Measurements from ENCODE around the gene NR3C2.

NR3C2 gene

DNA sequence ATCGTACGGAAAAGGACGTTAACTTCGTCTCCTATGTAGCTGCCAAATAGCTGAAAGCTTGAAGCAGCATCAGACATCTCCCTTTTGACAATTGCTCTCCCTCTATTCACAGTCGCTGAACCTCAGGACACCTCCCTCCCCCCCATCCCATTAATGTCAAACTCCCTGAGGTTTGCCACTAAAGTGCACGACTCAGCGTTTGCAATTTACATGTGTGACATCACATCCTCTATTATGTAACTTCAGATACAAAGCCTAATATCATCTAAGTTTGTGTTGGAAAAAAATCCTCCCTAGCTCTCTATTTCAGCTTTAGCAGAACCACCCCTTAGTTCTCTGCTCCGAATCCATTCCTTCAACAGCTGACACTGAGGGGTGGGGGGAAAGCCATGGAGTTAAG lies 5.5 kb upstream of the NR3C2 start:
- Histone ChIP-seq H3K4me1 (ENCODE audit: control insufficient read depth, insufficient read depth, low read length, poor library complexity, severe bottlenecking) (peaks cover 8% of the 10 kb centered on the region), H3K36me3 (ENCODE audit: control insufficient read depth, insufficient read depth, low read length) (no peaks in the 10 kb centered on the region), H3K9me3 (ENCODE audit: control insufficient read depth, low read length) (no peaks in the 10 kb centered on the region), H3K27ac (ENCODE audit: insufficient read depth, low read length, poor library complexity, severe bottlenecking) (peak overlapping the region; percentile 46), H3K27me3 (replicated peaks; ENCODE audit: control insufficient read depth, insufficient read depth, low read length, poor library complexity, severe bottlenecking) (no peaks in the 10 kb centered on the region), H3K4me3 (ENCODE audit: insufficient read depth, low read depth, low read length, poor library complexity, severe bottlenecking) (no peak overlapping the region)
- peak in 2 of 3 donors; percentile 22 to 39 for DNase-seq

DNA sequence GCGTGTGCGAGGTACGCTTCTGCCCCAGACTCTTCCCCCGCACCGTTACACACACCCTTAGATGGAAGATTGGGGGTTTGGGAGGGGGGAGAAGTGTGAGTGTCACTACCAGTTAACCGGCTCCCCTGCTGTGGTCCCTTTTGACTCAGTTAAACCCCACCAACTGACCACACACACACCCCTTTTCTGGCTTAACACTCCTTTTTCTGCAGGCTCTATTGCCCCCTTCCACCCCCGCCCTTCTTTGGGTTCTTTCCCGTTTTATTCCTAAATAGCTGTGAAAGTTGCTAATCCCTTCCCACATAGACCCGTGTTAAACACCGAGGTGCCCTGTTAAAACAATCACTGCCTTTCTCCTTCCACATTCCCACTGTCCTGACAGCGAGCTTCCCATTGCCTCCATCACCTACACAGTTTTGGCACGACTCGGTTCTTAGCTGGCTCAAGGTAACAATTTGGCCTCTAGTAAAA lies 3.7 kb upstream of the NR3C2 start:
- peak overlapping the region; percentile 99 for H3K4me3 ChIP-seq (ENCODE audit: insufficient read depth, low read depth, low read length, poor library complexity, severe bottlenecking)
- no peaks in the 10 kb centered on the region for H3K27me3 ChIP-seq (replicated peaks; ENCODE audit: control insufficient read depth, insufficient read depth, low read length, poor library complexity, severe bottlenecking)
- DNase-seq = no peak
- peaks cover 8% of the 10 kb centered on the region for H3K4me1 ChIP-seq (ENCODE audit: control insufficient read depth, insufficient read depth, low read length, poor library complexity, severe bottlenecking)
- H3K9me3 ChIP-seq (ENCODE audit: control insufficient read depth, low read length) = no peaks in the 10 kb centered on the region
- no peaks in the 10 kb centered on the region for H3K36me3 ChIP-seq (ENCODE audit: control insufficient read depth, insufficient read depth, low read length)
- peak overlapping the region; percentile 98 for H3K27ac ChIP-seq (ENCODE audit: insufficient read depth, low read length, poor library complexity, severe bottlenecking)

DNA sequence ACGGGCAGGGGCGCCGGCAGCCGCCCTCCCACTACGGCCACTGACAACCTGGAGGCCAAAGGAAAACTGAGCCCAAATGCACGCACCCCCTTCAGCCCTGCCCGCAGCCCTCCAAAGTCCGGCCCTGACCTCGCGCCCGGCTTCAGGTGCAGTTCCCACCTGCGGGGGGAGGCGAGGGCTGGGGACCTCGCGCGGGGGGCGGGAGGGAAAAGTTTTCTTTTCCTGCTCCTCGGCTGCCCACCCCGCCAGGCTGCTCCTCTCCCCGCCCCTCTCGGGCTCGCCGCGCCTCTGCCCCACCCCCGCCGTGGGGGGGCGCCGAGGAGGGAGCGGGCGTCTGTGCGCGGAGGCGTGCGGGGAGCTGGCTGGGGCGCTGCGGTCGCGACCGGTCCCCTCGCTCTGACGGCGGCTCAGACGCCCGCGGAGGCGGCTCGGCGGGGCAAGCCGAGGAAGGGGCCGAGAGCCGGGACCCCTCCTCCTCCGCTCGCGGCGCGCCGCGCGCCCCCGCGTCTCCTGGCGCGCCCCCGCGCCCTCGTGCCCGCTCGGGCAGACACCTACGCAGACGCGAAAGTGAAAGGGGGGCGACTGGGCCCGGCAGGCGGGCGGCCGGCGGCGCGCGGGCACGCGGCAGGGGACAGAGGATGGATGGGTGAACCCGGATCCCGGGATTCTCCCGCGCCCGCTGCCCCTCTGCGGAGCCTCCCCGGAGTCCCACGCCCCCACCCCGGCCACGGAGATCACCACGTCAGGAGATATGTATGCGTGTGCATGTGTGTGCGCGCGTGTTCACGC lies 3.1 kb upstream of the NR3C2 start:
- Histone ChIP-seq H3K27me3 (replicated peaks; ENCODE audit: control insufficient read depth, insufficient read depth, low read length, poor library complexity, severe bottlenecking) (no peaks in the 10 kb centered on the region), H3K36me3 (ENCODE audit: control insufficient read depth, insufficient read depth, low read length) (no peaks in the 10 kb centered on the region), H3K27ac (ENCODE audit: insufficient read depth, low read length, poor library complexity, severe bottlenecking) (peak overlapping the region; percentile 98), H3K4me1 (ENCODE audit: control insufficient read depth, insufficient read depth, low read length, poor library complexity, severe bottlenecking) (peaks cover 8% of the 10 kb centered on the region), H3K4me3 (ENCODE audit: insufficient read depth, low read depth, low read length, poor library complexity, severe bottlenecking) (peak overlapping the region; percentile 99), H3K9me3 (ENCODE audit: control insufficient read depth, low read length) (no peaks in the 10 kb centered on the region)
- DNase-seq = peak; percentile 67 to 72 (median 70)

GRCh38 chr4:148444296-148445070 lies 2.3 kb upstream of the NR3C2 start:
- H3K27ac ChIP-seq (ENCODE audit: insufficient read depth, low read length, poor library complexity, severe bottlenecking) = peak overlapping the region; percentile 98
- no peaks in the 10 kb centered on the region for H3K27me3 ChIP-seq (replicated peaks; ENCODE audit: control insufficient read depth, insufficient read depth, low read length, poor library complexity, severe bottlenecking)
- H3K9me3 ChIP-seq (ENCODE audit: control insufficient read depth, low read length) = no peaks in the 10 kb centered on the region
- H3K4me1 ChIP-seq (ENCODE audit: control insufficient read depth, insufficient read depth, low read length, poor library complexity, severe bottlenecking) = peaks cover 13% of the 10 kb centered on the region
- H3K4me3 ChIP-seq (ENCODE audit: insufficient read depth, low read depth, low read length, poor library complexity, severe bottlenecking) = peak overlapping the region; percentile 99
- peak; percentile 27 to 45 (median 32) for DNase-seq
- H3K36me3 ChIP-seq (ENCODE audit: control insufficient read depth, insufficient read depth, low read length) = no peaks in the 10 kb centered on the region

DNA sequence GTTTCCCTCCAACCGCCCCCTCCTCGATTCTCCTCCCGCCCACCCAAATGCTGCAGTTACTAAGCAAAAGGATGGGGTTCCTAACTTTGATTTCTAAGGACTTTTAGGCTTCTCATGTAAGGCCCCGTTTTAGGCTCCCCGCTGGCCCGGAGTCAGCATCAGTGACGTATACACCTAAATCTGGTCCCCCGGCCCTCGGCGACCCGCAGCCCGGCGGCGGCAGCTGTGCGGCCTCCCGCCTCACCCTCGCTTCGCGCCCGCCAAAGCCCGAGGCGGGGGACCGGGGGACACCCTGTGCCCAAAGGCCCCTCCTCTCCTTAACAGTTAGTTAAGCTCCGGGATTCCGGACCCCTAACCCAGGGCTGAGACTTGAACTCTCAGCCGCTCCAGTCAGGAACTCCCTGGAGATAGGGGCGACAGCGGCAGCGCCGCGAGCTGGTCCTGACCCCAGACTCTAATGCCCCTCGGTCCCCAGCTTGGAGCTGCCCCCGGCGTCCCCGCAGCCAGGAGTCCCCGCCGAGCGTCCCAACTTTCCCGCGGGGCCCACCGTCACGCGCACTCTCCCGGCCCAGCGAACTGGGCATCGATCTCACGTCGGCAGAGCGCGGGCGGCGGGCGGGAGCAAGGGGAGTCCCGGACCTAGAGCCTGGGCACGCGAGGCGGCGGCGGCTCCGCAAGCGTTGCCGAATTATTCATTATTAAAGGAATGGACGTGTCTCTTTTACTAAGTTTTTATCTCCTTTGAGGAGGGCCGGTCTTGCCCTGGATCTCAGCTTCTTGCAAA lies 1.5 kb upstream of the NR3C2 start:
- Histone ChIP-seq H3K27me3 (replicated peaks; ENCODE audit: control insufficient read depth, insufficient read depth, low read length, poor library complexity, severe bottlenecking) (no peaks in the 10 kb centered on the region), H3K36me3 (ENCODE audit: control insufficient read depth, insufficient read depth, low read length) (no peaks in the 10 kb centered on the region), H3K4me3 (ENCODE audit: insufficient read depth, low read depth, low read length, poor library complexity, severe bottlenecking) (peak overlapping the region; percentile 99), H3K9me3 (ENCODE audit: control insufficient read depth, low read length) (no peaks in the 10 kb centered on the region), H3K27ac (ENCODE audit: insufficient read depth, low read length, poor library complexity, severe bottlenecking) (peak overlapping the region; percentile 98), H3K4me1 (ENCODE audit: control insufficient read depth, insufficient read depth, low read length, poor library complexity, severe bottlenecking) (peaks cover 17% of the 10 kb centered on the region)
- DNase-seq = peak; percentile 4 to 27 (median 14)

- no peaks in the 10 kb centered on the region for H3K36me3 ChIP-seq (ENCODE audit: control insufficient read depth, insufficient read depth, low read length)
- no peaks in the 10 kb centered on the region for H3K9me3 ChIP-seq (ENCODE audit: control insufficient read depth, low read length)
- H3K4me3 ChIP-seq (ENCODE audit: insufficient read depth, low read depth, low read length, poor library complexity, severe bottlenecking) = peak overlapping the region; percentile 99
- H3K4me1 ChIP-seq (ENCODE audit: control insufficient read depth, insufficient read depth, low read length, poor library complexity, severe bottlenecking) = peaks cover 17% of the 10 kb centered on the region
- H3K27ac ChIP-seq (ENCODE audit: insufficient read depth, low read length, poor library complexity, severe bottlenecking) = peak overlapping the region; percentile 98
- no peak for DNase-seq
- H3K27me3 ChIP-seq (replicated peaks; ENCODE audit: control insufficient read depth, insufficient read depth, low read length, poor library complexity, severe bottlenecking) = no peaks in the 10 kb centered on the region
Observed at GRCh38 chr4:148442832-148443511, 758 bp upstream of the NR3C2 start.

GRCh38 chr4:148441624-148441985 lies 609 bp downstream of the NR3C2 start:
- Histone ChIP-seq H3K4me1 (ENCODE audit: control insufficient read depth, insufficient read depth, low read length, poor library complexity, severe bottlenecking) (peaks cover 9% of the 10 kb centered on the region), H3K4me3 (ENCODE audit: insufficient read depth, low read depth, low read length, poor library complexity, severe bottlenecking) (peak overlapping the region; percentile 99), H3K9me3 (ENCODE audit: control insufficient read depth, low read length) (no peaks in the 10 kb centered on the region), H3K27ac (ENCODE audit: insufficient read depth, low read length, poor library complexity, severe bottlenecking) (peak overlapping the region; percentile 98), H3K27me3 (replicated peaks; ENCODE audit: control insufficient read depth, insufficient read depth, low read length, poor library complexity, severe bottlenecking) (no peaks in the 10 kb centered on the region), H3K36me3 (ENCODE audit: control insufficient read depth, insufficient read depth, low read length) (no peaks in the 10 kb centered on the region)
- no peak for DNase-seq

GRCh38 chr4:148438047-148438446 lies 4.2 kb downstream of the NR3C2 start:
- Histone ChIP-seq H3K27ac (ENCODE audit: insufficient read depth, low read length, poor library complexity, severe bottlenecking) (no peak overlapping the region), H3K4me1 (ENCODE audit: control insufficient read depth, insufficient read depth, low read length, poor library complexity, severe bottlenecking) (peaks cover 12% of the 10 kb centered on the region), H3K36me3 (ENCODE audit: control insufficient read depth, insufficient read depth, low read length) (no peaks in the 10 kb centered on the region)

GRCh38 chr4:148437439-148437838 lies 4.8 kb downstream of the NR3C2 start:
- Histone ChIP-seq H3K4me3 (ENCODE audit: insufficient read depth, low read depth, low read length, poor library complexity, severe bottlenecking) (no peak overlapping the region), H3K36me3 (ENCODE audit: control insufficient read depth, insufficient read depth, low read length) (no peaks in the 10 kb centered on the region), H3K9me3 (ENCODE audit: control insufficient read depth, low read length) (no peaks in the 10 kb centered on the region), H3K27me3 (replicated peaks; ENCODE audit: control insufficient read depth, insufficient read depth, low read length, poor library complexity, severe bottlenecking) (no peaks in the 10 kb centered on the region), H3K27ac (ENCODE audit: insufficient read depth, low read length, poor library complexity, severe bottlenecking) (no peak overlapping the region), H3K4me1 (ENCODE audit: control insufficient read depth, insufficient read depth, low read length, poor library complexity, severe bottlenecking) (peaks cover 12% of the 10 kb centered on the region)
- no peak for DNase-seq

More at GRCh38 chr4:148438047-148438446, 4.2 kb downstream of the NR3C2 start:
- H3K4me3 ChIP-seq (ENCODE audit: insufficient read depth, low read depth, low read length, poor library complexity, severe bottlenecking) = no peak overlapping the region
- no peak for DNase-seq
- no peaks in the 10 kb centered on the region for H3K9me3 ChIP-seq (ENCODE audit: control insufficient read depth, low read length)
- H3K27me3 ChIP-seq (replicated peaks; ENCODE audit: control insufficient read depth, insufficient read depth, low read length, poor library complexity, severe bottlenecking) = no peaks in the 10 kb centered on the region

Measured in effector memory CD4-positive, alpha-beta T cell (primary cell).